NCI-H1436 (cell line): ENCODE measurements around the gene LCMT2.

Source experiments
- DNase-seq: peaks from one replicate; lab custom pipeline; 2025; lab: John Stamatoyannopoulos, UW

LCMT2 gene

DNA sequence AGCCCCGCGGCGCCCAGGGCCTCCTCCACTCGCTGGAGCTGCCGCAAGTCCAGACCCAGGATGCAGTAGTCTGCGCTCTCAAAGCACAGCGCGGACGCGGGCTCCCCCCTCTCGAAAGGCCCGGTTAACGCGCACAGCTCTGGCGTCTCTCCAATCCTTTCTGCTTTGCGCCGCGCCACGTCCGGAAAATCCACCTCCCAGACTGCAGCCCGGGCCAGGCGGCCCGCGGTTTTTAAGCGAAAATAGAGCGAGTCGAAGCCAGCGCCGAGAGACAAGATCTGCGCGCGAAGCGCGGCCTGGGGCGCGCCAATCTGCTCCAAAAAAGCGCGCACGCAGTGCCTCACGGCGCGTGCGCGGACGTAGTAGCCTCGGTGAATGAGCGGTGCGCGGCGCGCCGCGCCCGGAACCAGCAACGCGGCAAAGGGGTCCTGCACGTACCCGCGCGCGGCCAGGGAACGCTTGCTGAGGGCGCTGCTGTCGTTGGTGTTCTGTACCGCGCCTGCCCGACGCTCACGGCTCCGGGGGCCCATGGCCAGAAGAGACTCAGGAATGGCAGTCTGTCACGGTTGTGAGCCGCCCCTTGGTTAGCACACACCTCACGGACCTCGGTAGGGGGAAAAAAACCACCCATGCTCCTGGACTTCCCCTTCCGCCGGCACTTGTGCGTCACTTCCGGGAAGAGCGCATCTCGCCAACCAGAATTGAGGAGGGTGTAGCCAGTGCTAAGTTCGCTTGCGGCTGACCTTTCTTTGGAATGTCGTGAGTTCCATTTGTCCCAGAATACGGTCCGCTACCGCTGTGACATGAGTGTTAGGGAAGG, at the start of gene LCMT2:
TSS of gene LCMT2 (minus strand) at position 614 of the 820 bp plus-strand sequence. CDS start at position 530, 84 bp downstream.
- DNase-seq = peak; percentile 85

GRCh38 chr15:43378601-43379000, 48.2 kb upstream of the LCMT2 start:
- no peak for DNase-seq

- DNase-seq = peak; percentile 2
These were observed 45.8 kb upstream of the LCMT2 start for GRCh38 chr15:43376017-43376705.

DNA sequence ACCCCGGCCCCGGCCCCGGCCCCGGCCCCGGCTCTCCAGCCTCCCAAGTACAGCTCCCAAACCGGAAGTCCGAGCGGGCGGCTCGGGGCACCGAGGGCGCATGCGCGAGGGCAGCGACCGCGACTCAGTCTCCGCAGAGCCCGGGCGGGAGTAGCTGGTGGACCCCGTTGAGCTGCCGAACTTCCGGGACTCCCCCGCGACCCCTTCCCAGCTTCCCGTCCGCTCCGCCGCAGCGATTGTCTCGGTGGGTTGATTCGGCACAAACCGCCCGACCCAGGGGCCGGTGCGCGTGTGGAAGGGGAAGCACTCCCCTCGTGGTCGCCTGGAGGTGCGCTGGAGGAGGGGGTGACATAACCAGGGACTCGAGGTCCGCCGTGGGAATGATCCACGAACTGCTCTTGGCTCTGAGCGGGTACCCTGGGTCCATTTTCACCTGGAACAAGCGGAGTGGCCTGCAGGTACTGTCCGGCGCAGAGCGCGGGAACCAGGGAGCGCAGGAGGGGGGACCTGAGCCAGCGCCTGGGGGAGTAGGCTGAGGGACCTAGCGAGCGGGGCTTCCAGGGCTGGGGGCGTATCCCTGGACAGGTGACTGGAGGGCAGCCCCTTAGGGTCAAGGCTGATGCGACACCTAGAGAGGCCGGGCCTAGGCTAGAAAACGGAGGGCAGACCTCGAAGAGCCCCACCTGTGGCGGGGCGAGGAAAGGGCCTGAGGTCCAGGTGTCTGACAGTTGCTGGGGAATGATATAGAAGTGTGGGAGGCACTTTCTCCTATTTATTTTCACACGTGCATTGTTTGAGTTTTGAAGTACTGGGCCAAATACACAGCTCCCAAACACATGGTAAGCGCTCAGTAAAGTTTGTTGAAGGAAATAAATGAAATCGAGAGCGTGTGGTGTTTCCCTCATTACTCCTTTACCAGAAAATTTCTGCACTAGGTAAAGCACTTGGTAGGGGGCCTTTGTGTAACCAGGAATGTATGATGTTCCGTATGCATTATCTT, 40.9 kb upstream of the LCMT2 start, which contains the start of the genes TUBGCP4 and ZSCAN29:
TSS of gene TUBGCP4 (plus strand) at position 127 of the 1,000 bp plus-strand sequence. CDS start at position 381, 254 bp downstream.
TSS of gene ZSCAN29 (minus strand) at position 69 of the 1,000 bp plus-strand sequence. CDS start 1,130 bp downstream, outside the sequence.
- DNase-seq = peak; percentile 81

GRCh38 chr15:43370310-43370974, 40.1 kb upstream of the LCMT2 start:
- peak; percentile 1 for DNase-seq

DNA sequence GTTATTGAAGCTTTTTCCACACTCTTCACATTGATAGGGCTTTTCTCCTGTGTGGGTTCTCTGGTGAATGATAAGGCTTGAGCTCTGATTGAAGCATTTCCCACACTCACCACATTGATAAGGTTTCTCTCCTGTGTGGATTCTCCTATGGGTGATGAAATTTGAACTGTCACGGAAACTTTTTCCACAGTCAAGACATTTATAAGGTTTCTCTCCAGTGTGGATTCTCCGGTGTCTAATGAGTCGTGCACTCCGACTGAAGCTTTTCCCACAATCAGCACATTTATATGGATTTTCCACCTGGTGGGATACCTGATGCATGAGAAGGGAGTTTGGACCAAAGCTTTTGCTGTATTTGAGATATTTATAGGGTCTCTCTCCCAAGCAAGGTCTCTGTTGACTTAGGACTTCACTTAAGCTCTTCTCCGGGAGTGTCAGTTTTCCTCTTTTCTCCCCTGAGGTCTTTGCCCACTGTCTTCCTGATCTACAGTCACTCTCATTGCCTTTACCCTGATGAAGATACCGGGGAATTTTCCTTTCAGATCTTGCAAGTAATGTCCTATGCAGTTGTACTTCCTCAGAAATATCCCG, 31.0 kb upstream of the LCMT2 start:
- no peak for DNase-seq

- no peak for DNase-seq
These were observed 30.4 kb upstream of the LCMT2 start for GRCh38 chr15:43360821-43361220.

- no peak for DNase-seq
These were observed 22.5 kb upstream of the LCMT2 start for GRCh38 chr15:43352693-43353382.

GRCh38 chr15:43347114-43347513, 16.7 kb upstream of the LCMT2 start:
- no peak for DNase-seq

DNA sequence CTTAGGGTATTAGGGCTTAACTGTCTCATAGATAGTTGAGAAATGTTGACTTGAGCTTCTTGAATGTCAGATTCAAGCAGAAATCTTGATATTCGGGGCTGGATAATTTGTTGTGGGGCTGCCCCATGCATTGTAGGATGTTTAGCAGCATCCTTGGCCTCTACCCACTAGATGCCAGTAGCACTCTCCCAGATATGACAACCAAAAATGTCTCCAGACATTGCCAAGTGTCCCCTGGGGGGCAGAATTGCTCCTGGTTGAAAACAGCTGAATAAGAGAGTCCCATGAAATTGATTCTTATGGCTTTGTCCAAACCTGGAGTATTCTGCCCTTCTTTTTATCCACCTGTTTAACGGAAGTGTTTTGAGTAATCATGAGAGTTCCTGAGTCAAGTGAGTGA, 15.9 kb upstream of the LCMT2 start:
- DNase-seq = no peak

- no peak for DNase-seq
These were observed 361 bp upstream of the LCMT2 start for GRCh38 chr15:43330780-43331087.

GRCh38 chr15:43329217-43329959, 985 bp downstream of the LCMT2 start:
- DNase-seq = no peak

- DNase-seq = no peak
These were observed 5.2 kb downstream of the LCMT2 start for GRCh38 chr15:43325039-43325684.

DNA sequence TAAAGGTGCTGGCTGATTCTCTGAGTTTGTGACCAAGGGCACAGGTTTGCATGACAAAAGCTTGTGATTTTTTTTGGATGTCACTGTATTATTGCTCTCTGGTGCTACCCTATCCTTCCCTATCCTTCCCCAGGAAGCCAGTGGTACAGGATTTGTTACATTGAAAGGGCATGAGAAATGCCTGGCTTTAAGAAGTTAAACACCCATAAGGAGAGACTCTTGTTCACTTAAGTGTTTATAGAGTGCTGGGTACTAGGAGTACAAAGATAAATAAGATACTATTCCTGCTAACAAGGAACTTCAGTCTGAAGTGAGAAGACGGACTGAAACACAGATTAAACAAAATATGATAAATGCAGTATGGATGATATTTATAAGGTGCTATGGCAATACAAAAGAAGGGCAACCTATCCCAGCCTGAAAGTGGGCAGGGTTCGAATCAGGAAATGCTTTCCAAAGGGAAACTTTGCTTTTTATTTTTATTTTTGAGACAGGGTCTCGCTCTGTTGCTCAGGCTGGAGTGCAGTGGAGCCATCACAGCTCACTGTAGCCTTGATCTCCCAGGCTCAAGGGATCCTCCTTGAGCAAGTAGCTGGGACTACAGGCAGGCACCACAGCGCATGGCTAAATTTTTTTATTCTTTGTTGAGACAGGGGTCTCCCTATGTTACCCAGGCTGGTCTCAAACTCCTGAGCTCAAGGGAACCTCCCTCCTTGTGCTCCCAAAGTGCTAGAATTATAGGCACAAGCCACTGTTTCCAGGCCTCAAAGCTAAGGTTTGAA, 11.2 kb downstream of the LCMT2 start:
- no peak for DNase-seq

DNA sequence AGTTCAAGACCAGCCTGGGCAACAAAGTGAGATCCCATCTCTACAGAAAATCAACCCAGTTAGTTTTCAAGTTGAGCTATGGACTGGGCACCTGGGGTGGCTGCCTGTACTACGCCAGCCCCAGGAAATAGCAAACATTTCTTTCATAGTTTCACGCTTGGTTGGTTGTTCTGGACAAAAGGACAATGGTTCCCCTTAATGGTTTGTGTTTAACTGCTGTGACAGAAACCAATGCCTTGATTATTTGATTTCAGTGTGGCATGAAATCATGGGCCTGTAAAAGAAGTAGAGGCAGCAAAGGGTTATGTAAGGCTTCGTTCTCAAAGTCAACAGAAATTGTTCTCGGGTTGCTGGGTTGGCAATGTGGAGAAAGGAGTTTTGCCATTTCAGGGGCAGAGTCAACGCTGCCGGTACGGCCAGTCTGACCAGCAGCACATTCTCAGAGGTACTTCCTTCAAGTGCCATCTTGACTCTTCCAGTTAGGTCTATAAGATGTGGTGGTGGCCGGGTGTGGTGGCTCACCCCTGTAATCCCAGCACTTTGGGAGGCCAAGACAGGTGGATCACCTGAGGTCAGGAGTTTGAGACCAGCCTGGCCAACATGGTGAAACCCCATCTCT, 12.7 kb downstream of the LCMT2 start:
- DNase-seq = no peak

GRCh38 chr15:43316971-43317346, 13.4 kb downstream of the LCMT2 start:
- no peak for DNase-seq

GRCh38 chr15:43316016-43316970, 14.1 kb downstream of the LCMT2 start:
- no peak for DNase-seq
